Mesendoderm (in vitro differentiated cells): ENCODE results near the gene TIMM8A.
A peak's percentile ranks its signal among the peaks of the same experiment; 100 is the strongest.

Source experiments
- DNase-seq: peaks from one replicate; pipeline ENCODE4 v3.0.0; 2013
- H2AK5ac ChIP-seq: 2 replicates; pipeline ENCODE4 v1.6.1; 2013; ENCODE audit warnings: low read length, inconsistent platforms
- H2BK120ac ChIP-seq: 2 replicates; pipeline ENCODE4 v1.6.1; 2013; ENCODE audit warnings: low read depth, mild to moderate bottlenecking, low read length, moderate library complexity, mixed read lengths
- H2BK15ac ChIP-seq: replicated peaks from 2 replicates; pipeline ENCODE4 v1.6.1; 2013; ENCODE audit warnings: low read depth, mild to moderate bottlenecking, moderate library complexity
- H2BK5ac ChIP-seq: 2 replicates; pipeline ENCODE4 v1.6.1; 2013; ENCODE audit warnings: low read length, inconsistent platforms
- H3K18ac ChIP-seq: 2 replicates; pipeline ENCODE4 v1.6.1; 2013; ENCODE audit warnings: mild to moderate bottlenecking, low read length, mixed read lengths
- H3K23ac ChIP-seq: one replicate; pipeline ENCODE4 v1.6.1; 2013; ENCODE audit warnings: low read length
- H3K27ac ChIP-seq: 2 replicates; pipeline ENCODE4 v1.5.1; 2013; ENCODE audit warnings: low read depth, mild to moderate bottlenecking, inconsistent platforms, low read length, moderate library complexity
- H3K27me3 ChIP-seq: 2 replicates; pipeline ENCODE4 v1.6.1; 2013; ENCODE audit warnings: low read length, control low read depth, mild to moderate bottlenecking, inconsistent platforms; ENCODE audit not compliant: insufficient read depth, poor library complexity
- H3K36me3 ChIP-seq: 2 replicates; pipeline ENCODE4 v1.6.1; 2013; ENCODE audit warnings: low read length, inconsistent platforms; ENCODE audit not compliant: control insufficient read depth, insufficient read depth
- H3K4ac ChIP-seq: one replicate; pipeline ENCODE4 v1.6.1; 2013; ENCODE audit warnings: low read depth, mild to moderate bottlenecking, low read length, moderate library complexity
- H3K4me1 ChIP-seq: 2 replicates; pipeline ENCODE4 v1.6.1; 2013; ENCODE audit warnings: low read depth, low read length, inconsistent platforms; ENCODE audit not compliant: control insufficient read depth
- H3K4me2 ChIP-seq: 2 replicates; pipeline ENCODE4 v1.6.1; 2013; ENCODE audit warnings: low read length
- H3K4me3 ChIP-seq: 2 replicates; pipeline ENCODE4 v1.5.1; 2013; ENCODE audit warnings: mild to moderate bottlenecking, low read length
- H3K56ac ChIP-seq: one replicate; pipeline ENCODE4 v1.6.1; 2013; ENCODE audit warnings: low read length
- H3K79me1 ChIP-seq: 2 replicates; pipeline ENCODE4 v1.6.1; 2013; ENCODE audit warnings: low read length, inconsistent platforms
- H3K79me2 ChIP-seq: 2 replicates; pipeline ENCODE4 v1.6.1; 2013; ENCODE audit warnings: mild to moderate bottlenecking, low read length; ENCODE audit not compliant: control insufficient read depth, insufficient read depth
- H3K9ac ChIP-seq: 2 replicates; pipeline ENCODE4 v1.6.1; 2013; ENCODE audit warnings: low read length, inconsistent platforms
- H4K5ac ChIP-seq: one replicate; pipeline ENCODE4 v1.6.1; 2013; ENCODE audit warnings: low read length
- H4K8ac ChIP-seq: one replicate; pipeline ENCODE4 v1.6.1; 2013; ENCODE audit warnings: low read depth, mild to moderate bottlenecking, control low read depth, low read length, moderate library complexity
- WGBS: extraction: QIAGEN DNeasy Blood & Tissue Kit; methylation state at CpG from one replicate; pipeline ENCODE4 v1.1.7; 2013; ENCODE audit warnings: low lambda C conversion rate, missing lambda C conversion rate; ENCODE audit not compliant: insufficient coverage; ENCODE audit errors: extremely low coverage; 5-methylcytosine and 5-hydroxymethylcytosine counted together

The TIMM8A gene

DNA sequence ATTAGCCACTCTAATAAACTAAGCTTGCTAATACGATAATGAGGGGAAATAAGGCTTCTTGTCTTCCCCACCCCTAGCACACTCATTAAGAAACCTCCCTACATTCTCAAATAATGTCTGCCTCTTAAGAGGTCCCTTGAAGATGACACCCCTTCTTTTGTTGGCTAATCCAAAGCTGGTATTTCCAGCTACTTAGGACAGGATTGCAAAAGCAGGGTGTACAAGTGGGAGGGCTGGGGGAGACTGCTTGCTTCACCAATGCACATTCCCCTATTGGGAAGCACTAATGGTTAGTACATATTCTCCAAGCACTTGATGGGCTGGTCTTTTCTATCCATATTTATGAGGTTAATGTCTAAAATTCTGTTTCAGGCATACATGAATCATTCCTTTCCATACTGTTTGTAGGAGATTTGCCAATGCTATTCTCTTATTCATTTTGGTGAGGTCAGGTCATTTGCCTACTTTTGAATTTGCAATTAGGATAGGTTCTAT lies 16.8 kb upstream of the TIMM8A start:
- no peaks in the 10 kb centered on the region for H3K79me2 ChIP-seq
- DNase-seq, result no peak
- no peak overlapping the region for H2BK15ac ChIP-seq
- no peak overlapping the region for H2BK5ac ChIP-seq
- H3K9ac ChIP-seq, result no peak overlapping the region
- no peak overlapping the region for H2BK120ac ChIP-seq
- H4K5ac ChIP-seq, result no peak overlapping the region
- H3K4me2 ChIP-seq, result no peak overlapping the region
- no peaks in the 10 kb centered on the region for H3K36me3 ChIP-seq
- H3K4me3 ChIP-seq, result no peak overlapping the region
- H3K27ac ChIP-seq, result no peak overlapping the region
- no peak overlapping the region for H4K8ac ChIP-seq
- H3K23ac ChIP-seq, result no peak overlapping the region
- H3K79me1 ChIP-seq, result no peaks in the 10 kb centered on the region
- no peak overlapping the region for H3K56ac ChIP-seq
- H3K4me1 ChIP-seq, result no peaks in the 10 kb centered on the region
- no peak overlapping the region for H3K4ac ChIP-seq
- whole genome bisulfite sequencing, result no CpG with 5 or more reads among the region's 1 CpG
- H3K18ac ChIP-seq, result no peak overlapping the region
- no peaks in the 10 kb centered on the region for H3K27me3 ChIP-seq
- no peak overlapping the region for H2AK5ac ChIP-seq

GRCh38 chrX:101362757-101363156 lies 14.2 kb upstream of the TIMM8A start:
- no peak overlapping the region for H4K5ac ChIP-seq
- DNase-seq, result peak; percentile 66

DNA sequence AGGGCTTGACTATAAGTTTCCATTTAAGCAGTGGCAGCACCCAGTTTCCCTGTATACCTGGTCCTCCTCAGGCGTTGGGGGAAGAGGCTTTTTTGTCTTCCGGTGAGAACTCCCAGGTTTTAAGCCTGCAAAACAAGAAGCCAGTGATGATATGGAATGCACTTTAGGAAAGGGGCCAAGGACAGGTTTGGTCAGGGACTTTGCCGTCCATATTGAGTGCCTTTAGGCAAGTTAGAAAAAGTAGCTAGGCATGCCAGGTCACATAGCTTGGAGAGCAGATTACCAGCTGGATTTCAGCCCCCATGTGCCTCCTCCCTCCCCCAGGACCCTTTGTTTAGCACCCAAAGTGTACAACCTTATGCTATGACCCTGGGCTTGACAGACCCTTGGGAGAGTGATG lies 13.6 kb upstream of the TIMM8A start:
- Histone ChIP-seq H2BK120ac (no peak overlapping the region), H3K79me2 (no peaks in the 10 kb centered on the region), H3K36me3 (no peaks in the 10 kb centered on the region), H3K4ac (no peak overlapping the region), H2BK5ac (no peak overlapping the region), H3K56ac (no peak overlapping the region), H3K23ac (no peak overlapping the region), H4K5ac (no peak overlapping the region), H3K4me3 (no peak overlapping the region), H4K8ac (no peak overlapping the region), H3K79me1 (no peaks in the 10 kb centered on the region), H3K27ac (no peak overlapping the region), H3K27me3 (no peaks in the 10 kb centered on the region), H3K4me1 (no peaks in the 10 kb centered on the region), H3K4me2 (no peak overlapping the region), H3K18ac (peak overlapping the region; percentile 18), H2AK5ac (no peak overlapping the region), H2BK15ac (no peak overlapping the region), H3K9ac (no peak overlapping the region)
- no peak for DNase-seq
- no CpG with 5 or more reads among the region's 3 CpGs for WGBS

More at GRCh38 chrX:101362757-101363156, 14.2 kb upstream of the TIMM8A start:
- Histone ChIP-seq H2BK15ac (no peak overlapping the region), H3K36me3 (no peaks in the 10 kb centered on the region), H2BK120ac (no peak overlapping the region), H3K79me1 (no peaks in the 10 kb centered on the region), H2AK5ac (no peak overlapping the region), H3K27ac (no peak overlapping the region), H3K18ac (no peak overlapping the region), H3K9ac (no peak overlapping the region), H3K4me1 (no peaks in the 10 kb centered on the region), H3K4ac (no peak overlapping the region), H4K8ac (no peak overlapping the region), H3K79me2 (no peaks in the 10 kb centered on the region), H3K27me3 (no peaks in the 10 kb centered on the region), H3K4me3 (no peak overlapping the region), H3K23ac (no peak overlapping the region), H3K56ac (no peak overlapping the region), H2BK5ac (no peak overlapping the region), H3K4me2 (no peak overlapping the region)

DNA sequence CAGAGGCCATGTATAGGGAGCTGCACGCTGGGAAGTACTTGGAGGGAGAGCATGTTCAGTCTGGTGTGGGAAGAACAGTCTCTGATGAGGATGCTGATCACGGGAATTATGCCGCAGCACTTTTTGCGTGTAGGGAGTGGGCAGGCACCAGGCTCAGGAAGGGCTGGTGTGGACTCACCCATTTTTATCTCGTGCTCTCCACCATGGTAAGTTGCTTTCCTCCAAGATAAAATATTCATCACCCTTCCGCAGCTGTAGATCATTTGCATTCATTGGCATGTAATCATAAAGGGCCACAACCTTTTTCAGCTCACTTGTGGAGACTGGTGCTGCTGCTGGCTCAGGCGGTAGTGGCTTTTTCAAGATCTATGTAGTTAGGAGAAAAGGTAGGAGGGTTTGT lies 11.8 kb upstream of the TIMM8A start:
- no peak overlapping the region for H3K18ac ChIP-seq
- no peak overlapping the region for H3K9ac ChIP-seq
- no peak overlapping the region for H2BK5ac ChIP-seq
- H3K4me2 ChIP-seq, result no peak overlapping the region
- H4K5ac ChIP-seq, result no peak overlapping the region
- no peaks in the 10 kb centered on the region for H3K79me2 ChIP-seq
- H3K56ac ChIP-seq, result no peak overlapping the region
- H3K4me3 ChIP-seq, result no peak overlapping the region
- DNase-seq, result no peak
- H3K4me1 ChIP-seq, result no peaks in the 10 kb centered on the region
- no peaks in the 10 kb centered on the region for H3K79me1 ChIP-seq
- H3K27ac ChIP-seq, result no peak overlapping the region
- no peak overlapping the region for H3K4ac ChIP-seq
- no peaks in the 10 kb centered on the region for H3K36me3 ChIP-seq
- H2BK15ac ChIP-seq, result no peak overlapping the region
- H3K27me3 ChIP-seq, result no peaks in the 10 kb centered on the region
- no peak overlapping the region for H4K8ac ChIP-seq
- WGBS, result no CpG with 5 or more reads among the region's 7 CpGs
- no peak overlapping the region for H2BK120ac ChIP-seq
- H2AK5ac ChIP-seq, result no peak overlapping the region
- no peak overlapping the region for H3K23ac ChIP-seq

- WGBS, result no CpG with 5 or more reads among the region's 1 CpG
- Histone ChIP-seq H3K56ac (no peak overlapping the region), H3K36me3 (no peaks in the 10 kb centered on the region), H3K4me1 (no peaks in the 10 kb centered on the region), H2BK120ac (no peak overlapping the region), H3K4me2 (no peak overlapping the region), H3K79me1 (no peaks in the 10 kb centered on the region), H4K8ac (no peak overlapping the region), H2BK5ac (no peak overlapping the region), H3K18ac (no peak overlapping the region), H3K23ac (no peak overlapping the region), H3K9ac (no peak overlapping the region), H3K27ac (no peak overlapping the region), H3K79me2 (no peaks in the 10 kb centered on the region), H2BK15ac (no peak overlapping the region), H3K27me3 (no peaks in the 10 kb centered on the region), H3K4ac (no peak overlapping the region), H3K4me3 (no peak overlapping the region), H4K5ac (no peak overlapping the region), H2AK5ac (no peak overlapping the region)
- no peak for DNase-seq
Measured at GRCh38 chrX:101359966-101360365, 11.4 kb upstream of the TIMM8A start.

DNA sequence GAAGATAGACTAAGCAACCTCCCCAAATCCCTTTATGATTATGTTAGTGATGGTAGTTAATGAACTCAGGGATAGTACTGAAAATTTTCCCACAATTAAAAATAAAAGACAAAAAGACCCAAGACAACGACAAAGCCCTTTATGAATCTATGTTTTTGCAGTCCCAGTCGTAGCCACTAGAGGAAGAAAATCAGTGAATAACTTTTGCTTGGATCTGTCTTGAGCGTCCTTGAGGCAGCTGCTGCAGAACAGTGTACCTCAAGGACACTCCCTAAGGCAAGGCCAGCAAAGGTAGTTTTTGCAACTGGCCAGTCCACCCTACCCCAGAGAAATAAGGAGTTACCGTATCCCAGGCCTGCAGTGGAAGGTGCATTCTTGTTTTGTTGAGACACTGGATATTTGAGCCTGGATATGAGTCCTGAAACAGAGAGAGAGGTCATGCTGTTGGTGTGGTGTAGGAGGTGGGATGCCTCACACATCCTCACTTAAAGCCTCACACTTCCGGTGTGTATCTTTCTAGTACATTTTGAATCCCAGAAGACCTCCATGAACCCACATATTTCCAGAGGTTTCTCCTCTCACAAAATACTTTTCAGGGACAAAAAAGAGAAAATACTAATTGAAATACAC lies 8.7 kb upstream of the TIMM8A start:
- no peaks in the 10 kb centered on the region for H3K36me3 ChIP-seq
- H3K27me3 ChIP-seq, result no peaks in the 10 kb centered on the region
- WGBS, result no CpG with 5 or more reads among the region's 5 CpGs
- no peak overlapping the region for H3K4me2 ChIP-seq
- no peak overlapping the region for H3K27ac ChIP-seq
- H3K18ac ChIP-seq, result no peak overlapping the region
- H3K79me2 ChIP-seq, result no peaks in the 10 kb centered on the region
- H4K5ac ChIP-seq, result no peak overlapping the region
- H3K79me1 ChIP-seq, result no peaks in the 10 kb centered on the region
- no peak overlapping the region for H3K56ac ChIP-seq
- peak; percentile 29 for DNase-seq
- H2BK15ac ChIP-seq, result no peak overlapping the region
- H2AK5ac ChIP-seq, result no peak overlapping the region
- H3K9ac ChIP-seq, result no peak overlapping the region
- no peak overlapping the region for H2BK120ac ChIP-seq
- no peaks in the 10 kb centered on the region for H3K4me1 ChIP-seq
- H2BK5ac ChIP-seq, result no peak overlapping the region
- H3K23ac ChIP-seq, result no peak overlapping the region
- no peak overlapping the region for H3K4me3 ChIP-seq
- H4K8ac ChIP-seq, result no peak overlapping the region
- no peak overlapping the region for H3K4ac ChIP-seq
